ENCODE measurements around the gene POLR2A.
"Not testable (repeated sequence)": the region's sequence is repeated elsewhere in the genome, so short reads cannot be mapped to it uniquely, and the experiment has no call there.

The POLR2A gene

GRCh38 chr17:7462474-7463371 lies 21.4 kb upstream of the POLR2A start:
- H3K27me3 ChIP-seq (ENCODE audit: control insufficient read depth in 1 of 2, insufficient read depth in 2 of 2, low read length in 2 of 2): no peaks in the 10 kb centered on the region
- no peak overlapping the region for H3K9ac ChIP-seq (ENCODE audit: low read length in 2 of 2)
- H3K4me1 ChIP-seq (ENCODE audit: control insufficient read depth, insufficient read depth, low read length): peaks cover 16% of the 10 kb centered on the region
- no peak overlapping the region for H3K27ac ChIP-seq (ENCODE audit: low read length)
- H3K4me3 ChIP-seq (ENCODE audit: low read length in 2 of 2): no peak overlapping the region
- H3K36me3 ChIP-seq (ENCODE audit: control insufficient read depth in 2 of 2, insufficient read depth in 2 of 2, low read length in 2 of 2): peaks cover 4 to 9% of the 10 kb centered on the region in 2 donors
- H3K9me3 ChIP-seq (ENCODE audit: control insufficient read depth in 2 of 2, low read length in 2 of 2): no peaks in the 10 kb centered on the region

- peaks cover 18% of the 10 kb centered on the region for H3K4me1 ChIP-seq (ENCODE audit: control insufficient read depth, insufficient read depth, low read length)
- no peak overlapping the region for H3K4me3 ChIP-seq (ENCODE audit: low read length in 2 of 2)
- H3K36me3 ChIP-seq (ENCODE audit: control insufficient read depth in 2 of 2, insufficient read depth in 2 of 2, low read length in 2 of 2): peaks cover 4 to 9% of the 10 kb centered on the region in 2 donors
- no peak overlapping the region for H3K27ac ChIP-seq (ENCODE audit: low read length)
- H3K9ac ChIP-seq (ENCODE audit: low read length in 2 of 2): no peak overlapping the region
- no peaks in the 10 kb centered on the region for H3K9me3 ChIP-seq (ENCODE audit: control insufficient read depth in 2 of 2, low read length in 2 of 2)
- H3K27me3 ChIP-seq (ENCODE audit: control insufficient read depth in 1 of 2, insufficient read depth in 2 of 2, low read length in 2 of 2): no peaks in the 10 kb centered on the region
Observed at GRCh38 chr17:7463372-7463846, 20.8 kb upstream of the POLR2A start.

- H3K27me3 ChIP-seq (ENCODE audit: control insufficient read depth in 1 of 2, insufficient read depth in 2 of 2, low read length in 2 of 2): no peaks in the 10 kb centered on the region
- H3K9me3 ChIP-seq (ENCODE audit: control insufficient read depth in 2 of 2, low read length in 2 of 2): no peaks in the 10 kb centered on the region
- H3K36me3 ChIP-seq (ENCODE audit: control insufficient read depth in 2 of 2, insufficient read depth in 2 of 2, low read length in 2 of 2): peaks cover 4 to 9% of the 10 kb centered on the region in 2 donors
- no peak overlapping the region for H3K9ac ChIP-seq (ENCODE audit: low read length in 2 of 2)
- H3K4me3 ChIP-seq (ENCODE audit: low read length in 2 of 2): no peak overlapping the region
- peaks cover 18% of the 10 kb centered on the region for H3K4me1 ChIP-seq (ENCODE audit: control insufficient read depth, insufficient read depth, low read length)
- no peak overlapping the region for H3K27ac ChIP-seq (ENCODE audit: low read length)
Observed at GRCh38 chr17:7464081-7464480, 20.1 kb upstream of the POLR2A start.

- peaks cover 4 to 9% of the 10 kb centered on the region in 2 donors for H3K36me3 ChIP-seq (ENCODE audit: control insufficient read depth in 2 of 2, insufficient read depth in 2 of 2, low read length in 2 of 2)
- no peak overlapping the region for H3K4me3 ChIP-seq (ENCODE audit: low read length in 2 of 2)
- no peaks in the 10 kb centered on the region for H3K9me3 ChIP-seq (ENCODE audit: control insufficient read depth in 2 of 2, low read length in 2 of 2)
- H3K27ac ChIP-seq (ENCODE audit: low read length): no peak overlapping the region
- H3K27me3 ChIP-seq (ENCODE audit: control insufficient read depth in 1 of 2, insufficient read depth in 2 of 2, low read length in 2 of 2): no peaks in the 10 kb centered on the region
- H3K9ac ChIP-seq (ENCODE audit: low read length in 2 of 2): no peak overlapping the region
- H3K4me1 ChIP-seq (ENCODE audit: control insufficient read depth, insufficient read depth, low read length): peaks cover 20% of the 10 kb centered on the region
Observed at GRCh38 chr17:7465597-7466275, 18.4 kb upstream of the POLR2A start.

GRCh38 chr17:7466318-7466638 lies 17.9 kb upstream of the POLR2A start:
- Histone ChIP-seq H3K27ac (ENCODE audit: low read length) (peak overlapping the region; percentile 31), H3K9me3 (ENCODE audit: control insufficient read depth in 2 of 2, low read length in 2 of 2) (no peaks in the 10 kb centered on the region), H3K9ac (ENCODE audit: low read length in 2 of 2) (no peak overlapping the region), H3K27me3 (ENCODE audit: control insufficient read depth in 1 of 2, insufficient read depth in 2 of 2, low read length in 2 of 2) (no peaks in the 10 kb centered on the region), H3K4me1 (ENCODE audit: control insufficient read depth, insufficient read depth, low read length) (peaks cover 20% of the 10 kb centered on the region), H3K4me3 (ENCODE audit: low read length in 2 of 2) (no peak overlapping the region), H3K36me3 (ENCODE audit: control insufficient read depth in 2 of 2, insufficient read depth in 2 of 2, low read length in 2 of 2) (peaks cover 4 to 9% of the 10 kb centered on the region in 2 donors)

- Histone ChIP-seq H3K4me3 (ENCODE audit: low read length in 2 of 2) (no peak overlapping the region), H3K4me1 (ENCODE audit: control insufficient read depth, insufficient read depth, low read length) (peaks cover 22% of the 10 kb centered on the region), H3K36me3 (ENCODE audit: control insufficient read depth in 2 of 2, insufficient read depth in 2 of 2, low read length in 2 of 2) (peaks cover 4 to 9% of the 10 kb centered on the region in 2 donors), H3K27ac (ENCODE audit: low read length) (peak overlapping the region; percentile 31), H3K9ac (ENCODE audit: low read length in 2 of 2) (no peak overlapping the region), H3K27me3 (ENCODE audit: control insufficient read depth in 1 of 2, insufficient read depth in 2 of 2, low read length in 2 of 2) (no peaks in the 10 kb centered on the region), H3K9me3 (ENCODE audit: control insufficient read depth in 2 of 2, low read length in 2 of 2) (no peaks in the 10 kb centered on the region)
Observed at GRCh38 chr17:7466639-7467341, 17.4 kb upstream of the POLR2A start.

GRCh38 chr17:7467498-7467897 lies 16.7 kb upstream of the POLR2A start:
- Histone ChIP-seq H3K36me3 (ENCODE audit: control insufficient read depth in 2 of 2, insufficient read depth in 2 of 2, low read length in 2 of 2) (peaks cover 4 to 9% of the 10 kb centered on the region in 2 donors), H3K9me3 (ENCODE audit: control insufficient read depth in 2 of 2, low read length in 2 of 2) (no peaks in the 10 kb centered on the region), H3K4me3 (ENCODE audit: low read length in 2 of 2) (no peak overlapping the region), H3K27me3 (ENCODE audit: control insufficient read depth in 1 of 2, insufficient read depth in 2 of 2, low read length in 2 of 2) (no peaks in the 10 kb centered on the region), H3K9ac (ENCODE audit: low read length in 2 of 2) (no peak overlapping the region), H3K27ac (ENCODE audit: low read length) (no peak overlapping the region), H3K4me1 (ENCODE audit: control insufficient read depth, insufficient read depth, low read length) (peaks cover 26% of the 10 kb centered on the region)

GRCh38 chr17:7468290-7468689 lies 15.9 kb upstream of the POLR2A start:
- Histone ChIP-seq H3K9ac (ENCODE audit: low read length in 2 of 2) (no peak overlapping the region), H3K27ac (ENCODE audit: low read length) (no peak overlapping the region), H3K27me3 (ENCODE audit: control insufficient read depth in 1 of 2, insufficient read depth in 2 of 2, low read length in 2 of 2) (no peaks in the 10 kb centered on the region), H3K9me3 (ENCODE audit: control insufficient read depth in 2 of 2, low read length in 2 of 2) (no peaks in the 10 kb centered on the region), H3K4me3 (ENCODE audit: low read length in 2 of 2) (no peak overlapping the region), H3K36me3 (ENCODE audit: control insufficient read depth in 2 of 2, insufficient read depth in 2 of 2, low read length in 2 of 2) (peaks cover 4 to 9% of the 10 kb centered on the region in 2 donors), H3K4me1 (ENCODE audit: control insufficient read depth, insufficient read depth, low read length) (peaks cover 26% of the 10 kb centered on the region)

GRCh38 chr17:7468804-7469389 lies 15.3 kb upstream of the POLR2A start:
- Histone ChIP-seq H3K36me3 (ENCODE audit: control insufficient read depth in 2 of 2, insufficient read depth in 2 of 2, low read length in 2 of 2) (peaks cover 4 to 5% of the 10 kb centered on the region in 2 donors), H3K27me3 (ENCODE audit: control insufficient read depth in 1 of 2, insufficient read depth in 2 of 2, low read length in 2 of 2) (no peaks in the 10 kb centered on the region), H3K27ac (ENCODE audit: low read length) (no peak overlapping the region), H3K4me1 (ENCODE audit: control insufficient read depth, insufficient read depth, low read length) (peaks cover 30% of the 10 kb centered on the region), H3K9me3 (ENCODE audit: control insufficient read depth in 2 of 2, low read length in 2 of 2) (no peaks in the 10 kb centered on the region), H3K9ac (ENCODE audit: low read length in 2 of 2) (no peak overlapping the region), H3K4me3 (ENCODE audit: low read length in 2 of 2) (no peak overlapping the region)

GRCh38 chr17:7469843-7470242 lies 14.3 kb upstream of the POLR2A start:
- H3K27ac ChIP-seq (ENCODE audit: low read length); H3K27me3 ChIP-seq (ENCODE audit: control insufficient read depth in 1 of 2, insufficient read depth in 2 of 2, low read length in 2 of 2): not testable (repeated sequence)
- peaks cover 30% of the 10 kb centered on the region for H3K4me1 ChIP-seq (ENCODE audit: control insufficient read depth, insufficient read depth, low read length)

More at GRCh38 chr17:7469843-7470242, 14.3 kb upstream of the POLR2A start:
- H3K9me3 ChIP-seq (ENCODE audit: control insufficient read depth in 2 of 2, low read length in 2 of 2); H3K4me3 ChIP-seq (ENCODE audit: low read length in 2 of 2); H3K36me3 ChIP-seq (ENCODE audit: control insufficient read depth in 2 of 2, insufficient read depth in 2 of 2, low read length in 2 of 2); H3K9ac ChIP-seq (ENCODE audit: low read length in 2 of 2): not testable (repeated sequence)
